IPS-NIHi11 (cell line): ENCODE measurements around the gene CPS1.

Experiments
- DNase-seq: peaks from one replicate; pipeline ENCODE4 v3.0.0; 2012; ENCODE audit warnings: mixed read lengths, low spot score

The CPS1 gene

GRCh38 chr2:210606001-210606400 lies 49.6 kb downstream of the CPS1 start:
- no peak for DNase-seq

- no peak for DNase-seq
These were observed 55.1 kb downstream of the CPS1 start for GRCh38 chr2:210611466-210611865.

- DNase-seq: no peak
These were observed 59.7 kb downstream of the CPS1 start for GRCh38 chr2:210616074-210616473.

DNA sequence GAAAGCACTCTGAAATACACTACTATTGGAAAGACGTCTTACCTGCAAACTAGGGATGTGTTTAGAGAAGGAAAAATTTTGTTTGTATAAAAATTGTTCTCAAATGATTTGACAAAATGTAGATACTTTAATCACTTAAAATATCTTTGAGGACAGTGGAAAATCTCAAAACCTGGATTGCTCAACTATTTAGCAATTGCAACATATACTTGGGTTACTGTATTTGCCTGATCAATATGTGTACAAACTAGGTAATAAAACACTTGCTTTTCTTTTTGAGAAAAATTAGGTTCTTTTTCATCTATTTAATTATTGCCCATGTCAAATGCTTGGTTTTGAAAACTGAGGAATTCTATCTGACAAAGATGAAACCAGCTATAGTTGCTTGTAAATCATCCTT lies 60.9 kb downstream of the CPS1 start:
- DNase-seq: no peak

- DNase-seq: peak; percentile 58
These were observed 61.4 kb downstream of the CPS1 start for GRCh38 chr2:210617732-210618330.

GRCh38 chr2:210620456-210620855 lies 64.1 kb downstream of the CPS1 start:
- DNase-seq: peak; percentile 14

- peak; percentile 6 for DNase-seq
These were observed 67.1 kb downstream of the CPS1 start for GRCh38 chr2:210623506-210623905.

GRCh38 chr2:210626849-210627248 lies 70.5 kb downstream of the CPS1 start:
- DNase-seq: no peak

DNA sequence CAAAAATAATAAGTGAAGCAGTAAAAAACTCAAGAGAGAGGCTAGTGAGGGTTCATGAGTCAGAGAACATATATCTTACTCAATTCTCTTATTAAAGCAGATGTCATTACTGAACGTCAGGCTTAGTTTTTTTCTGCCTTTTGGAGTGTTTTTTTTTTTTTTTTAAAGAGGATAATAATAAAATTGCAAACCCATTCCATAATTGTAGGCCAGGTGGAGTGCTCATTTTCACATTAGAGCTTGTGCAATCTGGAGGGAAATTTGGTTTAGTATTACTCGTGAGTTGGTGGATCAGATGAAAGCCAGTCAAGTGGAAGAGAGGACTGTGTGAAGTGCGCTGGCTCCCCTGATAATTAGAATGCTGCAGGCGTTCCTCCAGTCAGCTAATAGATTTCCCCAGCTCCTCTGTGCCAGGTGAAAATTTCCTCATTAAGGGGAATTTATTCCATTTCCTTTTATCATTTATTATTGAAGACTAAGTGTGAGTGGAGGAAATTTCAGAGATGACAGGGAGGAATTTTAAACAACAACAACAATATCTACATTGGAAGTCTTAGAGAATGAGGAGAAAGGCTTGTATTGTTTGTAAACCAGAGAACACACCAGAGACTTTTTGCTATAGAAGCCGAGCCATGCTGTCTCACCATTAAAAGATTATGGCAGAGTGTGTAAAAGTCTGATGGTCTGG lies 74.6 kb downstream of the CPS1 start:
- DNase-seq: no peak

DNA sequence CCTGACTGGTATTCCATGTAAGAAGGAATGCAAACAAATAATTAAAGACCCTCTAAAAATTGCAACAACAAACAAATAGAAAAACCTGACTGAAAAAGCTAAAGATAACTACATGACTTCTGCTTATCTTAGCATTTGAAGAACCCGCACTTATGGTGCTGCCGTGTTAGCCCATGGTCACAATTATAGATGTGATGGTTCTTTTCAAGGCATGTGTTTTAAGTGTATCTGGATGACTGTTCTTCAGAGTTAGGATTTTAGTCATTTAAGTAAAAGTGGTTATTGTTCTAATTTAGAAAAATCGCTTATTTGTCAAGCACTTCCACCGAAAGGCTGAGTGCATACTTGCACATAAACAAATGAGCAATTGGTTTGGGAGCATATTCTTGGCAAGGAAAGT lies 77.3 kb downstream of the CPS1 start:
- no peak for DNase-seq

GRCh38 chr2:210635257-210635656 lies 78.9 kb downstream of the CPS1 start:
- no peak for DNase-seq

GRCh38 chr2:210642333-210642732 lies 85.9 kb downstream of the CPS1 start:
- no peak for DNase-seq

DNA sequence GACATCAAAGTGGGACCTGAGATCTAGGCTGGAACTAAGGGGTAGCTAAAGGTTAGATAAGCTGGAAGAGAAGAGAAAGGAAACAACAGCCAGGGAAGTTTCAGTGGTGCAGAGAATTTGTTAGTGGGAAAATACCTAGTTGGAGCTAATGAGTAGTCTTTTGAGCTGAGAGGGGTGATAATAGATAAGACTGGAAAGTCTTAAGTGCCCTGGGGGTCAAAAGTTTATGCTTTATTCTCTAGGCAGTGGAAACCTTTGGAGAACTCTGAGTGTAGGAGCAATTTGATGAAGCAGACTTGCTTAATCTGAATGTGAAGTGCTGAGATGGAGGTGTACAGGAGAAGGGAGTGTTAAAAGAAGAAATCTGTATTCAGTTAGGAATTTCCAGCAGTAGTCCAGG lies 90.8 kb downstream of the CPS1 start:
- DNase-seq: no peak

DNA sequence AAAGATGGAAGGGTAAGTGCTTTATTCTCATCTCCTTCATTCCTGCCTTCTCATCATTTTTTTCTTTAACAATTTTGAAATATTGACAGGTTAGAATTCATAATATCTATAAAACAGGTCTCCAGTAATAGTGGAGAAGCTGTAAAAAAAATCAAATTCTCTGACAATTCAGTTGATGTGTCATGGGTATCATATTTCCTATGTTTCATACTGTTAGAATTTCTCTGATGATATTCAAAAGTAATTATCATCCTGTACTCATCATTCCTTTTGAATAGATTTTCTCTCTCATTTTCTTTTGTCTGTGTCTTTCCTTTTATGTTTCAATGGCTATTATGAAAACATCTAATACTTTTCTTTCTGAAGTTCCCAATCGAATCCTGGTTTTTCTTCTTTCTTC lies 97.7 kb downstream of the CPS1 start:
- DNase-seq: no peak

GRCh38 chr2:210655229-210655975 lies 99.0 kb downstream of the CPS1 start:
- DNase-seq: no peak

DNA sequence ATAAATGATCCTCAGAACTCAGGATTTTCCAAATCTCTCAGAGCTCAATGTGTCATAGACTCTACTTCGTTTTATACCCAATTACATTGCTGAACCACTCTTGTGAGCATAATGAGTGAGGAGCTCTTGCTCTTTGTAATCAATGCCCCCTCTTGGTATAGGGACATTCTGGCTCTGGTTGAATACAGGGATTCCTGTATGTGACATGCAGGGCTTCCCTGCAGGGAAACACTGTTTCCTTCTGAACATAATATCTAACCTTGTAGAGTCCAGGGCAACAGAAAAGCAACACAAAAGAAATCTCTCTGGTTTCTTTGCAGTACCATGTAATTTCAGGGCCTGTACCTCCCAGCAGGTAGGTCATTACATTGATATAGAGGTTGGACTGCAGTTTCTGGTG lies 101.5 kb downstream of the CPS1 start:
- DNase-seq: no peak

DNA sequence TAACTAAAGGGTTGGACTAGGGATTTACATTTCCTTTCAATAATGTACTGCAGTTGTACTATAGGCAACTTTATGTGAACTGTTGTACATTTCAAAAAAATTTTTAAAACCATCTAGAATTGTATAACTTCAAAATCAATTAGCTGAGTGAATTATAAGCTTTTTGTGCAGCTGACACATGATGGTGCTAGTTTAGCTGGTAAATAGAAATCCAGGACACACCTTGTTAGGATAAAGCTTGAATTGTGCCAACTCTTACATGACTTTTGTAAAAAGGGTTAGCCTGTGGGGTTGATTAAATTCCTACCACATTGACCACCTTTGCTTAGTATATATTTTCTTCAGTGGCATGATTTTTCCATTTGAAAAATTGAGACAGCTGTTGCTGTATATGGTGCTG lies 104.4 kb downstream of the CPS1 start:
- DNase-seq: no peak

DNA sequence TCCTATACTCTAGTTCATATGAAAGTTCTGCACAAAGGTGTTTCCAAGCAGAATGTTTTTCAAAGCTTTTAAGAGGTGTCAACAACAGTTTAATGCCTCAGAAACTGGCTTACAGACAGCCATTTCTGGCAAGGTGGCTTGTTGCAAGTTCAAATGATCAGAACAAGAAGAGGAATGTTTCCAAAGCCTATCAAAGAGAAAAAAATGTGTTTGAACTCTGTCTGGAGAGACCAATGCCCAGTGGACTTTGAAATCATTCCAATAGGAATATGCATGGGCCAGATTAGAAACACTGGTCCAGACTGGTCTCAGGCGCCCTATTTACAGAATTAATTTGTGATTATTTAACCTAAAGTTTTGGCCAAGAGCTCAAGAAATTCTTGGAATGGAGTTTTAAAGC lies 106.2 kb downstream of the CPS1 start:
- no peak for DNase-seq

DNA sequence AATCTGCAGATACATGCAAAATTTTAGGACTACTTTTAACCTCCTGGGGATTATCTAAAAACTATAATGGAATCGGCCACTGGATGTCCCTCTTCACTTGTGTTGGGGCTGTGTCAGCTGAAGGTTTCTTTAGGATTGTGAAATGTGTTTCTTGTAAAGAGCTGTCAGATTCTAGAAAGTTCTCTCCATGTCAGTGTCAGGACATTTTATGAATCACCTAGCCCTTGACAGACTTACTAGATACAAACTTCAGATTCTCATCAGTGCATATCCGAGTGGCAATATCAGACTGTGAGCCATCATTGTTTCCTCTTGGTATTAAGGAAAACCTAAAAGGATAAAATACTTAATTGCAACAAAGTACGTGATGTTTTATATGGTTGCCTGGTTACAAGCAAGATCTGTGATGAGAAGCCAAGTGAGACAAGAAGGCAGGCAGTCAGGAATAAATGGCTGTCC lies 107.3 kb downstream of the CPS1 start:
- DNase-seq: peak; percentile 49

DNA sequence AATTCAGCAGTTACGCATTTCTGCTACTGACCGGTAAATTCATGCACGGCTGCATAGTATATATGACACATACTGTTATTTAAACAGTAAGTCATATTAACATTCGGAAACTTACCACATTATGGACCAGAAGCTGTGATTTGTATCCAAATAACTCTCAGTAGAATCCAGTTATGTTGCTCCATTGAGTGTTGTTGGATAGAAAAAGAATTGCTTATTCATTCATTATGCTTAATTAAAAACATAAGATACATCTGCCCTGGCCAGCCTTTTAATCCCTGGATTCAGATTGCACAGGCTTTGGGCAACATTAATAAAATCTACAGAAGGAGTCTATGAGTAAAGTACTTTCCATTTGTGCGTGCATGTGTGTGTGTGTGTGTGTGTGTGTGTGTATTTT lies 111.3 kb downstream of the CPS1 start:
- no peak for DNase-seq

DNA sequence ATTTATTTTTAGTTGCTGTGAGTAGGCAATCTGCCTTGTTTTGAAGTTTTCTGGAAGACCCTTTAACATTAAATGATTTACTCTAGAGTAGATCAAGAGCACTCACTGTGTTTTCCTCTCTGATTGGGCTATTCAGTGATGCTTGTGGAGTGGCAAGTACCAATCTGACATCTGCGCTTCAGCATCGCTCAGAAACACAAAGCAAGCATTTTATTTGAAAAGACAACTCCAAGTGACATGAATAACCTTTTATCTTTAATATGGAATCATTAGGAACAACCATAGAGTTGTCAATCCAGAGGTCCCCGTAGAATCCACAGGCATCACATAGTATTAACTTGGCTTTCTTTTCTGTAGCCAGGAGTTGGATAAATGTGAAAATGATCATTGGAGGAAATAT lies 114.7 kb downstream of the CPS1 start:
- DNase-seq: no peak

DNA sequence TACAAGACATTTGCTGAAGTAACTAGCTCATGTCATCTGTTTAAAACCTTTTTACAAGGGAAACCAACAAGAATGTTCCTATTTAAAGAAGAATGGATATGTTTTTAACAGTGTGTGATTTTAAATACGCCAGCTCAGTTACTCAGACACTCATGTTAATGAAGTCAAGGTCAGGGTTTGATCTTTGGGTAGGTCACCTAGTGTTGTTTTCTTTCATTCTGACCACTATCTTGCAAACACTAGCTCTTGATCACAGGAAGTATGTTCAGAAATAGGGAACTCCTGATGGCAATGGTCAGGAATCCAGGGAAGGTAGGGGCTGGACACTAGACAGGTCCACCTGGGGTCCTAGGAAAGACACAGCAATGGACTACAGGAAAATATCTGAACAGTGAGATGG lies 116.7 kb downstream of the CPS1 start:
- DNase-seq: no peak

- no peak for DNase-seq
These were observed 119.7 kb downstream of the CPS1 start for GRCh38 chr2:210676067-210676466.
